MM.1S (cell line): ENCODE data around the gene ADCY3.

Experiments
- DNase-seq: peaks from one replicate; pipeline ENCODE4 v3.0.0-alpha.2; 2015
- H2AFZ ChIP-seq: fragments of 300-600 bp; sonication (generic); 2 replicates; pipeline ENCODE4 v1.6.0; 2016; ENCODE audit warnings: antibody characterized with exemption, low read length
- H3F3A ChIP-seq: fragments of 300-600 bp; sonication (generic); 2 replicates; pipeline ENCODE4 v1.6.1; 2016; ENCODE audit warnings: mild to moderate bottlenecking, antibody characterized with exemption, low read length, moderate library complexity, mixed read lengths; ENCODE audit not compliant: insufficient read depth
- H3K27ac ChIP-seq: fragments of 300-600 bp; sonication (generic); 2 replicates; pipeline ENCODE4 v1.5.1; 2016; ENCODE audit warnings: mild to moderate bottlenecking, low read length
- H3K27me3 ChIP-seq: fragments of 300-600 bp; sonication (generic); replicated peaks from 2 replicates; pipeline ENCODE4 v1.6.0; 2016; ENCODE audit warnings: low read length; ENCODE audit not compliant: insufficient read depth
- H3K36me3 ChIP-seq: fragments of 300-600 bp; sonication (generic); replicated peaks from 2 replicates; pipeline ENCODE4 v1.6.1; 2016; ENCODE audit warnings: mild to moderate bottlenecking, low read length, mixed read lengths; ENCODE audit not compliant: insufficient read depth
- H3K4me1 ChIP-seq: fragments of 300-600 bp; sonication (generic); 2 replicates; pipeline ENCODE4 v1.6.1; 2016; ENCODE audit warnings: low read length, mixed read lengths
- H3K4me2 ChIP-seq: fragments of 300-600 bp; sonication (generic); 2 replicates; pipeline ENCODE4 v1.6.0; 2016; ENCODE audit warnings: low read depth, low read length
- H3K4me3 ChIP-seq: fragments of 300-600 bp; sonication (generic); 2 replicates; pipeline ENCODE4 v1.5.1; 2016; ENCODE audit warnings: low read length, mixed read lengths
- H3K79me2 ChIP-seq: fragments of 300-600 bp; sonication (generic); 2 replicates; pipeline ENCODE4 v1.6.1; 2016; ENCODE audit warnings: mixed run types, low read length, mixed read lengths
- H3K9ac ChIP-seq: fragments of 300-600 bp; sonication (generic); 2 replicates; pipeline ENCODE4 v1.6.1; 2016; ENCODE audit warnings: low read length, mixed read lengths
- H3K9me2 ChIP-seq: fragments of 300-600 bp; sonication (generic); replicated peaks from 2 replicates; pipeline ENCODE4 v1.6.1; 2016; ENCODE audit warnings: mild to moderate bottlenecking, low read length, mixed read lengths; ENCODE audit not compliant: insufficient read depth
- H3K9me3 ChIP-seq: fragments of 300-600 bp; sonication (generic); replicated peaks from 2 replicates; pipeline ENCODE4 v1.6.1; 2016; ENCODE audit warnings: mild to moderate bottlenecking, low read length, mixed read lengths; ENCODE audit not compliant: insufficient read depth
- H4K20me1 ChIP-seq: fragments of 300-600 bp; sonication (generic); 2 replicates; pipeline ENCODE4 v1.6.1; 2016; ENCODE audit warnings: mild to moderate bottlenecking, low read length, moderate library complexity, mixed read lengths; ENCODE audit not compliant: insufficient read depth
- CTCF ChIP-seq: fragments of 300-600 bp; sonication (generic); IDR thresholded peaks from 2 replicates; pipeline ENCODE4 v1.5.1; 2016; ENCODE audit warnings: antibody characterized with exemption, low read length, mixed read lengths
- EZH2 ChIP-seq: fragments of 300-600 bp; sonication (generic); optimal IDR thresholded peaks from 2 replicates; pipeline ENCODE3; 2017; ENCODE audit warnings: low read depth, mild to moderate bottlenecking, antibody characterized with exemption, low read length, mixed read lengths
- EZH2phosphoT487 ChIP-seq: fragments of 300-600 bp; sonication (generic); IDR thresholded peaks from 2 replicates; pipeline ENCODE4 v1.6.1; 2018; ENCODE audit warnings: antibody characterized with exemption, low read length

ADCY3 gene

GRCh38 chr2:24910245-24910644, 9.8 kb downstream of the ADCY3 start:
- H3K36me3 ChIP-seq, result 0 out of 2 replicates have a peak, but pooled peaks cover 2% of the 10 kb centered on the region
- H3K79me2 ChIP-seq, result peaks cover 95% of the 10 kb centered on the region

GRCh38 chr2:24909555-24910177, 10.4 kb downstream of the ADCY3 start:
- no peak for TF ChIP-seq EZH2
- TF ChIP-seq EZH2phosphoT487, result no peak
- TF ChIP-seq CTCF, result no peak
- H3K27me3 ChIP-seq, result no peaks in the 10 kb centered on the region
- no peak overlapping the region for H3K9ac ChIP-seq
- H3K36me3 ChIP-seq, result 0 out of 2 replicates have a peak, but pooled peaks cover 2% of the 10 kb centered on the region
- no peaks in the 10 kb centered on the region for H3K9me2 ChIP-seq
- no peak for DNase-seq
- no peak overlapping the region for H3K27ac ChIP-seq
- H2AFZ ChIP-seq, result no peak overlapping the region
- H3K4me3 ChIP-seq, result no peak overlapping the region
- no peak overlapping the region for H3K4me2 ChIP-seq
- H4K20me1 ChIP-seq, result no peaks in the 10 kb centered on the region; the same call in none of the 2 replicates
- no peaks in the 10 kb centered on the region for H3K9me3 ChIP-seq
- H3K4me1 ChIP-seq, result no peaks in the 10 kb centered on the region
- H3F3A ChIP-seq, result no peaks in the 10 kb centered on the region; the same call in 1 of the 2 replicates
- H3K79me2 ChIP-seq, result peaks cover 93% of the 10 kb centered on the region

More at GRCh38 chr2:24910245-24910644, 9.8 kb downstream of the ADCY3 start:
- TF ChIP-seq CTCF (no peak), EZH2 (no peak), EZH2phosphoT487 (no peak)
- H3F3A ChIP-seq, result no peaks in the 10 kb centered on the region; the same call in 1 of the 2 replicates
- no peaks in the 10 kb centered on the region for H3K9me2 ChIP-seq
- H3K4me2 ChIP-seq, result no peak overlapping the region
- H3K9ac ChIP-seq, result no peak overlapping the region
- H3K27me3 ChIP-seq, result no peaks in the 10 kb centered on the region
- no peak for DNase-seq
- H3K9me3 ChIP-seq, result no peaks in the 10 kb centered on the region
- no peak overlapping the region for H3K27ac ChIP-seq
- no peaks in the 10 kb centered on the region; the same call in none of the 2 replicates for H4K20me1 ChIP-seq
- no peak overlapping the region for H3K4me3 ChIP-seq
- H2AFZ ChIP-seq, result no peak overlapping the region
- no peaks in the 10 kb centered on the region for H3K4me1 ChIP-seq

GRCh38 chr2:24908461-24908901, 11.6 kb downstream of the ADCY3 start:
- Histone ChIP-seq H3K79me2 (peaks cover 91% of the 10 kb centered on the region), H3K4me1 (no peaks in the 10 kb centered on the region), H3K4me2 (no peak overlapping the region), H3K27ac (no peak overlapping the region), H4K20me1 (no peaks in the 10 kb centered on the region; the same call in none of the 2 replicates), H3K9me3 (no peaks in the 10 kb centered on the region), H2AFZ (no peak overlapping the region), H3K4me3 (no peak overlapping the region), H3K9ac (no peak overlapping the region), H3K9me2 (no peaks in the 10 kb centered on the region), H3K27me3 (no peaks in the 10 kb centered on the region), H3F3A (no peaks in the 10 kb centered on the region; the same call in 1 of the 2 replicates), H3K36me3 (0 out of 2 replicates have a peak, but pooled peaks cover 2% of the 10 kb centered on the region)
- DNase-seq, result no peak
- no peak for TF ChIP-seq EZH2phosphoT487
- TF ChIP-seq CTCF, result no peak
- no peak for TF ChIP-seq EZH2
